KOPT-K1 (cell line): ENCODE results near the gene OR2M5.

Experiments used
- H3K27ac ChIP-seq: fragments of 200-600 bp; sonication (generic); 2 replicates; pipeline ENCODE4 v1.5.1; 2016; ENCODE audit warnings: antibody characterized with exemption, mild to moderate bottlenecking, low read depth, low read length; ENCODE audit not compliant: poor library complexity, severe bottlenecking
- H3K36me3 ChIP-seq: fragments of 200-600 bp; sonication (generic); 2 replicates; pipeline ENCODE4 v1.5.1; 2017; ENCODE audit warnings: antibody characterized with exemption, mild to moderate bottlenecking, low read length, moderate library complexity; ENCODE audit not compliant: insufficient read depth
- H3K9me3 ChIP-seq: fragments of 200-600 bp; sonication (generic); 2 replicates; pipeline ENCODE4 v1.5.1; 2017; ENCODE audit warnings: antibody characterized with exemption, low read length, mild to moderate bottlenecking; ENCODE audit not compliant: insufficient read depth, poor library complexity, severe bottlenecking

The OR2M5 gene

GRCh38 chr1:248183996-248184395, 39.0 kb downstream of the OR2M5 start:
- Histone ChIP-seq H3K27ac (no peak overlapping the region), H3K36me3 (no peaks in the 10 kb centered on the region), H3K9me3 (no peaks in the 10 kb centered on the region)

- Histone ChIP-seq H3K36me3 (no peaks in the 10 kb centered on the region), H3K27ac (no peak overlapping the region), H3K9me3 (no peaks in the 10 kb centered on the region)
Measured at GRCh38 chr1:248187363-248187762, 42.4 kb downstream of the OR2M5 start.

GRCh38 chr1:248189026-248189425, 44.1 kb downstream of the OR2M5 start:
- Histone ChIP-seq H3K27ac (no peak overlapping the region), H3K9me3 (no peaks in the 10 kb centered on the region), H3K36me3 (no peaks in the 10 kb centered on the region)

GRCh38 chr1:248194117-248194516, 49.2 kb downstream of the OR2M5 start:
- Histone ChIP-seq H3K36me3 (no peaks in the 10 kb centered on the region), H3K9me3 (no peaks in the 10 kb centered on the region), H3K27ac (no peak overlapping the region)
